ENCODE data around the gene CYB561D2. TPM values are rescaled to one million over a fixed set of nuclear protein-coding genes. Genes with fewer than 3 reads are reported as not detected.
A peak's percentile ranks its signal among the peaks of the same experiment; 100 is the strongest.

Gene CYB561D2
- total and polyA plus RNA-seq, 2 of the 13 experiments (the other 11 are each of a cell fraction or from before 2014, with no cell fraction given), result 11.1 to 17.2 TPM

DNA sequence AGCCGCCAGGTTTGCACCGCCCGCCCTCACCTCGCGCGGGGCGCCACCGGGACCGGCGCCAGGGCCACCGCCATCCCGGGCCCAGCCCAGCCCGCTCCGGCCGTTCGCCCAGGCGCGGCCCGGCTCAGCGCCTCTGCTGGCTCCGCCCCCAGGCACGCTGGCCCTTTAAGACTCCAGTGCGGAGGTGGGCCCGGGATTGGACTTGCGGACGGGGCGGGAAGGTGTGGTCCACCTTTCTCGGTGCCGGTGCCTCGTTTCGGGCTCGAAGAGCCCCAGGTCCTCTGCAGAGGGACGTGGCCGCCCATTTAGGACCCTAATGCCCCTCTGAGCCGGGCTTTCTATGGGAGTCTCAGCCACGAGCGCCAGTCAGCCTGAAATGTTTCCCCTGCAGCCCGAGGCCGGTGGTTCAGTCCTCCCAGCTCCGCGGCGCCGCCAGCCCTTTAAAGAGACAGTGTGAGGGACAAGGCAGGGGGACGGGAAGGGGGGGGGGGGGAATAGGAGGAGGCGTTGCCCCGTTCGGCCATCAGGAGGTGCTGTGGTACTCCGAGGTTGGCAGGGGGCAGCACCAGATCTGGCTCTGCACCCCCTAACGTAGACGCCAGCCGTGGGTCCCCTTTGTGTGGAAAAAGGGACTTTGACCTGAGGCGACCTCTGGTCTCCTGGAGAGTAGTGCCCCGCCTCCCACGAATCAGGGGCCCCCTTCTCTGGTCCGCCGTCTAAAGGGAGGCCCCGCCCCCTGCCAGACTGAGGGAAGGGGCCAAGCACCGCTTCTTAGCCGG lies 29.1 kb upstream of the CYB561D2 start (continued):
- TF ChIP-seq ZNF709 (CRISPR knock-in tag; IDR thresholded peaks at IDR 0.05) (0 out of 2 replicates have a peak, but pooled peaks have one; percentile 23), HDAC6 (IDR thresholded peaks at IDR 0.05; ENCODE audit: low read depth, low read length) (no peak), KLF9 (CRISPR knock-in tag; IDR thresholded peaks at IDR 0.05; ENCODE audit: low read depth) (no peak), MEIS2 (CRISPR knock-in tag; IDR thresholded peaks at IDR 0.05) (no peak; the same call in 1 of the 2 replicates), MAX (IDR thresholded peaks at IDR 0.05) (peak; percentile 95), ZBTB38 (CRISPR knock-in tag; IDR thresholded peaks at IDR 0.05) (no peak), ZNF510 (CRISPR knock-in tag; IDR thresholded peaks at IDR 0.05; ENCODE audit: low read depth) (no peak), ZNF781 (CRISPR knock-in tag; IDR thresholded peaks at IDR 0.05; ENCODE audit: borderline replicate concordance, not compliant biosample characterization) (peak; percentile 67), ZNF577 (CRISPR knock-in tag; IDR thresholded peaks at IDR 0.05; ENCODE audit: borderline replicate concordance, low read depth) (no peak), ZFAT (CRISPR knock-in tag; conservative IDR thresholded peaks at IDR 0.05) (no peak), HNRNPL (IDR thresholded peaks at IDR 0.05; ENCODE audit: low read depth, low read length) (peak; percentile 87; the same call in 1 of the 2 replicates), NR1H2 (CRISPR knock-in tag; IDR thresholded peaks at IDR 0.05; ENCODE audit: borderline replicate concordance, low read depth) (no peak), JUND (CRISPR knock-in tag; IDR thresholded peaks at IDR 0.05) (no peak), U2AF1 (optimal IDR thresholded peaks at IDR 0.05; ENCODE audit: low read depth, low read length) (peak; percentile 76), KDM3A (CRISPR knock-in tag; IDR thresholded peaks at IDR 0.05; ENCODE audit: low read depth) (no peak; the same call in 1 of the 2 replicates)
- TF ChIP-seq, protein P1, sequence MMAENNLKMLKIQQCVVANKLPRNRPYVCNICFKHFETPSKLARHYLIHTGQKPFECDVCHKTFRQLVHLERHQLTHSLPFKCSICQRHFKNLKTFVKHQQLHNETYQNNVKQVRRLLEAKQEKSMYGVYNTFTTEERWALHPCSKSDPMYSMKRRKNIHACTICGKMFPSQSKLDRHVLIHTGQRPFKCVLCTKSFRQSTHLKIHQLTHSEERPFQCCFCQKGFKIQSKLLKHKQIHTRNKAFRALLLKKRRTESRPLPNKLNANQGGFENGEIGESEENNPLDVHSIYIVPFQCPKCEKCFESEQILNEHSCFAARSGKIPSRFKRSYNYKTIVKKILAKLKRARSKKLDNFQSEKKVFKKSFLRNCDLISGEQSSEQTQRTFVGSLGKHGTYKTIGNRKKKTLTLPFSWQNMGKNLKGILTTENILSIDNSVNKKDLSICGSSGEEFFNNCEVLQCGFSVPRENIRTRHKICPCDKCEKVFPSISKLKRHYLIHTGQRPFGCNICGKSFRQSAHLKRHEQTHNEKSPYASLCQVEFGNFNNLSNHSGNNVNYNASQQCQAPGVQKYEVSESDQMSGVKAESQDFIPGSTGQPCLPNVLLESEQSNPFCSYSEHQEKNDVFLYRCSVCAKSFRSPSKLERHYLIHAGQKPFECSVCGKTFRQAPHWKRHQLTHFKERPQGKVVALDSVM (CRISPR knock-in tag; IDR thresholded peaks at IDR 0.05), result peak; percentile 37; the same call in 1 of the 2 replicates
- TF ChIP-seq, protein P2, sequence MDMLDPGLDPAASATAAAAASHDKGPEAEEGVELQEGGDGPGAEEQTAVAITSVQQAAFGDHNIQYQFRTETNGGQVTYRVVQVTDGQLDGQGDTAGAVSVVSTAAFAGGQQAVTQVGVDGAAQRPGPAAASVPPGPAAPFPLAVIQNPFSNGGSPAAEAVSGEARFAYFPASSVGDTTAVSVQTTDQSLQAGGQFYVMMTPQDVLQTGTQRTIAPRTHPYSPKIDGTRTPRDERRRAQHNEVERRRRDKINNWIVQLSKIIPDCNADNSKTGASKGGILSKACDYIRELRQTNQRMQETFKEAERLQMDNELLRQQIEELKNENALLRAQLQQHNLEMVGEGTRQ (IDR thresholded peaks at IDR 0.05; ENCODE audit: low read depth, low read length), result no peak
- TF ChIP-seq, protein P2 (CRISPR knock-in tag; IDR thresholded peaks at IDR 0.05; ENCODE audit: borderline replicate concordance), result no peak
- TF ChIP-seq, protein P3, sequence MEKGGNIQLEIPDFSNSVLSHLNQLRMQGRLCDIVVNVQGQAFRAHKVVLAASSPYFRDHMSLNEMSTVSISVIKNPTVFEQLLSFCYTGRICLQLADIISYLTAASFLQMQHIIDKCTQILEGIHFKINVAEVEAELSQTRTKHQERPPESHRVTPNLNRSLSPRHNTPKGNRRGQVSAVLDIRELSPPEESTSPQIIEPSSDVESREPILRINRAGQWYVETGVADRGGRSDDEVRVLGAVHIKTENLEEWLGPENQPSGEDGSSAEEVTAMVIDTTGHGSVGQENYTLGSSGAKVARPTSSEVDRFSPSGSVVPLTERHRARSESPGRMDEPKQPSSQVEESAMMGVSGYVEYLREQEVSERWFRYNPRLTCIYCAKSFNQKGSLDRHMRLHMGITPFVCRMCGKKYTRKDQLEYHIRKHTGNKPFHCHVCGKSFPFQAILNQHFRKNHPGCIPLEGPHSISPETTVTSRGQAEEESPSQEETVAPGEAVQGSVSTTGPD (CRISPR knock-in tag; IDR thresholded peaks at IDR 0.05), result no peak
- TF ChIP-seq, protein P4, sequence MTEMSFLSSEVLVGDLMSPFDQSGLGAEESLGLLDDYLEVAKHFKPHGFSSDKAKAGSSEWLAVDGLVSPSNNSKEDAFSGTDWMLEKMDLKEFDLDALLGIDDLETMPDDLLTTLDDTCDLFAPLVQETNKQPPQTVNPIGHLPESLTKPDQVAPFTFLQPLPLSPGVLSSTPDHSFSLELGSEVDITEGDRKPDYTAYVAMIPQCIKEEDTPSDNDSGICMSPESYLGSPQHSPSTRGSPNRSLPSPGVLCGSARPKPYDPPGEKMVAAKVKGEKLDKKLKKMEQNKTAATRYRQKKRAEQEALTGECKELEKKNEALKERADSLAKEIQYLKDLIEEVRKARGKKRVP (CRISPR knock-in tag; IDR thresholded peaks at IDR 0.05), result no peak
- TF ChIP-seq, protein P5, sequence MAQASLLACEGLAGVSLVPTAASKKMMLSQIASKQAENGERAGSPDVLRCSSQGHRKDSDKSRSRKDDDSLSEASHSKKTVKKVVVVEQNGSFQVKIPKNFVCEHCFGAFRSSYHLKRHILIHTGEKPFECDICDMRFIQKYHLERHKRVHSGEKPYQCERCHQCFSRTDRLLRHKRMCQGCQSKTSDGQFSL (CRISPR knock-in tag; IDR thresholded peaks at IDR 0.05), result peak; percentile 97
- TF ChIP-seq, protein P6, sequence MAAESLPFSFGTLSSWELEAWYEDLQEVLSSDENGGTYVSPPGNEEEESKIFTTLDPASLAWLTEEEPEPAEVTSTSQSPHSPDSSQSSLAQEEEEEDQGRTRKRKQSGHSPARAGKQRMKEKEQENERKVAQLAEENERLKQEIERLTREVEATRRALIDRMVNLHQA (CRISPR knock-in tag; IDR thresholded peaks at IDR 0.05), result no peak
